PFSK-1 (cell line): ENCODE data around the gene ARHGAP8.

Source experiments
- FOXP2 ChIP-seq: optimal IDR thresholded peaks from 2 replicates; pipeline ENCODE3; 2011; ENCODE audit warnings: borderline replicate concordance, control low read depth, inconsistent platforms; ENCODE audit not compliant: insufficient read depth; ENCODE audit errors: extremely low read length, extremely low read depth
- POLR2AphosphoS5 ChIP-seq: IDR thresholded peaks from 2 replicates; pipeline ENCODE4 v1.6.1; 2012; ENCODE audit warnings: low read depth, mild to moderate bottlenecking, control low read depth, low read length, moderate library complexity

DNA sequence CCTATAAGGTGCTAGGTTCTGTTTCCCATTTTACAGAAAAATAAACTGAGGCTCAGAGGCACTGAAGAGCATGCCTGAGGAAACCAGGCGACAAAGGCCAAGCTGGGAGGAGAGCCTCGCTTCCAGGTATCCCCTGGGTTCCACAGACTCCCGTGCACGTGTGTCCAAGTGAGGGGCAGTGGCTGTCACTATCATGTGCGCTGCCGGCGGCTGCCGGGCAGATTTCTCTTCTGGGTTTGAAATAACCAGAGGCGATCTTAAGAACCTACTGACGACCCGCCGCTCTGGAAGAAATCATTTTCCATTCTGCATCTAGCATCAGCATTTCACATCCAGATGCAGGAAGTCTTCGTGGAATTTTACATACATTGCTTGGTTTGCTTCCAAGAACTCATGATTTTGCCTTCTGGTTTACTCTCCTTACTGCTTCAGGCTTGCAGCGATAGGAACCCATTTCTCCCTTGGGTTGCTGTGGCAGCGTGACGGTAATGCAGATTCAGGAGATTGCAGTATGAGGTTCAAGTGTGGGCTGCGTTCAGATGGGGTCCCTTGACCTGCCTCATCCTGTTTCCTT, 28.6 kb downstream of the ARHGAP8 start:
- TF ChIP-seq FOXP2: no peak
- TF ChIP-seq POLR2AphosphoS5: no peak
